ENCODE data around the gene ABCC6. TPM values are rescaled to one million over a fixed set of nuclear protein-coding genes. Genes with fewer than 3 reads are reported as not detected.

Gene ABCC6
- total and polyA plus RNA-seq, 12 donors, result 0.17 to 3.8 (median 1.0) TPM

- Histone ChIP-seq H3K4me3 (no peak overlapping the region), H3K27ac (no peak overlapping the region), H3K27me3 (no peaks in the 10 kb centered on the region), H3K4me1 (no peaks in the 10 kb centered on the region), H3K9me3 (no peaks in the 10 kb centered on the region), H3K36me3 (peaks cover 0 to 98% (median 39%) of the 10 kb centered on the region in 9 donors)
- ATAC-seq, result no peak
- no peak for TF ChIP-seq CTCF (IDR thresholded peaks at IDR 0.05)
- 94 to 95% methylated on average over 3 of the region's 3 CpGs for WGBS, 2 donors
- intact Hi-C loops (cut with DNase I), result loop anchor here in 2 of 10 donors (5.0 to 10.0 kb wide), 2 partner anchors 254 to 256 kb away; no protein-coding TSS in a partner anchor
- no peak for DNase-seq
These were observed 92.1 kb downstream of the ABCC6 start for GRCh38 chr16:16131204-16131603.

GRCh38 chr16:16127469-16128116, 95.7 kb downstream of the ABCC6 start:
- WGBS, 2 donors, result 35 to 36% methylated on average over 11 of the region's 11 CpGs
- intact Hi-C loops (cut with DNase I), result loop anchor here in 9 of 10 donors (1.0 to 5.0 kb wide), 6 partner anchors 250 to 361 kb away; no protein-coding TSS in a partner anchor
- Histone ChIP-seq H3K4me3 (no peak overlapping the region), H3K4me1 (no peaks in the 10 kb centered on the region), H3K9me3 (peaks cover 0 to 13% (median 6%) of the 10 kb centered on the region in 11 donors), H3K27me3 (no peaks in the 10 kb centered on the region), H3K36me3 (peaks cover 0 to 96% (median 22%) of the 10 kb centered on the region in 9 donors), H3K27ac (no peak overlapping the region)
- TF ChIP-seq CTCF (IDR thresholded peaks at IDR 0.05), result peak; percentile 82 to 93 (median 88)
- DNase-seq, result peak; percentile 47 to 65
- peak; percentile 79 to 95 (median 84) for ATAC-seq

DNA sequence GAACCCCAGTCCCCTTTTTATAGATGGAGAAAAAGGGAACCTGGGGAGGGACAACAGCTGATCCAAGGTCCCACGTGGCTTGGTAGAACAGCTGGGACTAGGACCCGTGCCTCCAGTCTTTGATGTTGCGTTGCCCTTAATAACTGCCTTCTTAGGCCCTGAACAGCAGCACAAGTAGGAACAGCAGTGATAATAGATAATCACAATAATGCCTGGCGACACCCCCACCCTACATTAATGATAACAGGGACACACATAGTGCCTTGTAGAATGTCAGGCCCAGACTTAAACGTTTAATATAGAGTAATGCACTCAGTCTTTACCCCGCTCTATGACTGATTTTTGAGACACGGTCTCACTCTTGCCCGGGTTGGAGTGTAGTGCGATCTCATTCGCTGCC, 96.4 kb downstream of the ABCC6 start:
- H3K36me3 ChIP-seq, result peaks cover 0 to 96% (median 23%) of the 10 kb centered on the region in 9 donors
- ATAC-seq, result no peak

GRCh38 chr16:16124974-16125373, 98.3 kb downstream of the ABCC6 start:
- Histone ChIP-seq H3K27ac (no peak overlapping the region), H3K27me3 (no peaks in the 10 kb centered on the region)

More for the DNA sequence above, 96.4 kb downstream of the ABCC6 start:
- H3K4me3 ChIP-seq, result no peak overlapping the region
- no peaks in the 10 kb centered on the region for H3K4me1 ChIP-seq
- H3K27me3 ChIP-seq, result no peaks in the 10 kb centered on the region
- H3K9me3 ChIP-seq, result peaks cover 0 to 13% (median 6%) of the 10 kb centered on the region in 11 donors
- no peak for TF ChIP-seq CTCF (IDR thresholded peaks at IDR 0.05)
- intact Hi-C loops (cut with DNase I), result loop anchor here in 9 of 10 donors (1.0 to 5.0 kb wide), 6 partner anchors 250 to 360 kb away; no protein-coding TSS in a partner anchor
- WGBS, 2 donors, result 77 to 81% methylated on average over 10 of the region's 10 CpGs
- no peak overlapping the region for H3K27ac ChIP-seq
- no peak for DNase-seq

More at GRCh38 chr16:16124974-16125373, 98.3 kb downstream of the ABCC6 start:
- no peak for DNase-seq
- no peak for ATAC-seq
- 98 to 100% methylated on average over 3 of the region's 3 CpGs for WGBS, 2 donors
- Histone ChIP-seq H3K4me1 (peaks cover 0 to 10% (median 7%) of the 10 kb centered on the region in 9 donors), H3K36me3 (peaks cover 0 to 87% (median 23%) of the 10 kb centered on the region in 9 donors), H3K9me3 (peaks cover 0 to 13% (median 6%) of the 10 kb centered on the region in 11 donors), H3K4me3 (no peak overlapping the region)
- TF ChIP-seq CTCF (IDR thresholded peaks at IDR 0.05), result no peak
- intact Hi-C loops (cut with DNase I), result loop anchor here in 9 of 10 donors (2.0 to 5.0 kb wide), 6 partner anchors 173 to 368 kb away; no protein-coding TSS in a partner anchor
